Muscle of leg (tissue), 11 donors: Measurements from ENCODE around the gene FBXL17. TPM values are rescaled to one million over a fixed set of nuclear protein-coding genes. Genes with fewer than 3 reads are reported as not detected.
A peak's percentile ranks its signal among the peaks of the same experiment; 100 is the strongest.

Source experiments
- DNase-seq: peaks from one replicate; pipeline ENCODE4 v3.0.0; 2013
- H3K27ac ChIP-seq: one replicate; pipeline ENCODE4 v1.5.1; 2013; ENCODE audit warnings: mild to moderate bottlenecking, low read length, control low read depth
- H3K27me3 ChIP-seq: one replicate; pipeline ENCODE4 v1.6.1; 2013; ENCODE audit warnings: low read length; ENCODE audit not compliant: control insufficient read depth, insufficient read depth
- H3K36me3 ChIP-seq: one replicate; pipeline ENCODE4 v1.6.1; 2013; ENCODE audit warnings: low read length; ENCODE audit not compliant: control insufficient read depth, insufficient read depth
- H3K4me1 ChIP-seq: one replicate; pipeline ENCODE4 v1.6.1; 2013; ENCODE audit warnings: low read length; ENCODE audit not compliant: control insufficient read depth, insufficient read depth
- H3K4me3 ChIP-seq: one replicate; pipeline ENCODE4 v1.5.1; 2013; ENCODE audit warnings: low read length, control low read depth
- H3K9me3 ChIP-seq: replicated peaks from 2 replicates; pipeline ENCODE4 v1.6.1; 2013; ENCODE audit warnings: low read depth, low read length; ENCODE audit not compliant: control insufficient read depth
- WGBS: methylation state at CpG from one replicate; pipeline ENCODE4 v1.1.5; 2013; ENCODE audit warnings: missing lambda C conversion rate; ENCODE audit not compliant: insufficient coverage; 5-methylcytosine and 5-hydroxymethylcytosine counted together
- polyA plus RNA-seq, 8 donors: library from polyadenylated mRNA; unstranded; fragments of 120-200 nt; gene quantifications; one replicate each; pipeline versions ENCODE4 v1.2.1 to v1.2.3, GENCODE V29; 2013; ENCODE audit warnings: inconsistent platforms in 1 of 8, low replicate concordance in 1 of 8; ENCODE audit not compliant: insufficient read length in 8 of 8, insufficient read depth in 1 of 8
- total RNA-seq: library from RNA; stranded (reverse); fragments of 120-200 nt; gene quantifications from one replicate; pipeline ENCODE4 v1.2.4, GENCODE V29; 2013

The FBXL17 gene
- total and polyA plus RNA-seq, 9 donors: 14.6 to 23.7 (median 19.4) TPM

GRCh38 chr5:108324886-108325285, 57.0 kb downstream of the FBXL17 start:
- DNase-seq: no peak
- no CpG with 5 or more reads among the region's 4 CpGs for WGBS

GRCh38 chr5:108321341-108321740, 60.6 kb downstream of the FBXL17 start:
- Histone ChIP-seq H3K4me1 (no peaks in the 10 kb centered on the region), H3K27ac (no peak overlapping the region), H3K9me3 (no peaks in the 10 kb centered on the region), H3K36me3 (no peaks in the 10 kb centered on the region), H3K27me3 (no peaks in the 10 kb centered on the region), H3K4me3 (no peak overlapping the region)
- WGBS: no CpG with 5 or more reads among the region's 1 CpG
- no peak for DNase-seq

More at GRCh38 chr5:108324886-108325285, 57.0 kb downstream of the FBXL17 start:
- H3K9me3 ChIP-seq: no peaks in the 10 kb centered on the region
- no peaks in the 10 kb centered on the region for H3K27me3 ChIP-seq
- no peak overlapping the region for H3K27ac ChIP-seq
- no peaks in the 10 kb centered on the region for H3K4me1 ChIP-seq
- no peaks in the 10 kb centered on the region for H3K36me3 ChIP-seq
- no peak overlapping the region for H3K4me3 ChIP-seq

GRCh38 chr5:108320231-108320630, 61.7 kb downstream of the FBXL17 start:
- DNase-seq: peak; percentile 46
- Histone ChIP-seq H3K4me3 (no peak overlapping the region), H3K36me3 (no peaks in the 10 kb centered on the region), H3K4me1 (no peaks in the 10 kb centered on the region), H3K9me3 (no peaks in the 10 kb centered on the region), H3K27ac (no peak overlapping the region), H3K27me3 (no peaks in the 10 kb centered on the region)

- H3K27me3 ChIP-seq: no peaks in the 10 kb centered on the region
- H3K36me3 ChIP-seq: no peaks in the 10 kb centered on the region
- H3K27ac ChIP-seq: no peak overlapping the region
- no peaks in the 10 kb centered on the region for H3K4me1 ChIP-seq
- no peak overlapping the region for H3K4me3 ChIP-seq
- no peak for DNase-seq
- no peaks in the 10 kb centered on the region for H3K9me3 ChIP-seq
Observed at GRCh38 chr5:108315829-108316228, 66.1 kb downstream of the FBXL17 start.

GRCh38 chr5:108312258-108312657, 69.6 kb downstream of the FBXL17 start:
- peak; percentile 27 for DNase-seq
- H3K27me3 ChIP-seq: no peaks in the 10 kb centered on the region
- no peak overlapping the region for H3K27ac ChIP-seq
- H3K9me3 ChIP-seq: no peaks in the 10 kb centered on the region
- H3K4me1 ChIP-seq: no peaks in the 10 kb centered on the region
- no peak overlapping the region for H3K4me3 ChIP-seq
- no CpG with 5 or more reads among the region's 1 CpG for WGBS
- no peaks in the 10 kb centered on the region for H3K36me3 ChIP-seq

GRCh38 chr5:108311682-108312081, 70.2 kb downstream of the FBXL17 start:
- no peak for DNase-seq
- Histone ChIP-seq H3K36me3 (no peaks in the 10 kb centered on the region), H3K27ac (no peak overlapping the region), H3K4me3 (no peak overlapping the region), H3K4me1 (no peaks in the 10 kb centered on the region), H3K9me3 (no peaks in the 10 kb centered on the region), H3K27me3 (no peaks in the 10 kb centered on the region)
- 80% methylated on average over 1 of the region's 3 CpGs for WGBS

- no peaks in the 10 kb centered on the region for H3K9me3 ChIP-seq
- no CpG with 5 or more reads among the region's 2 CpGs for WGBS
- no peak for DNase-seq
- no peak overlapping the region for H3K4me3 ChIP-seq
- H3K4me1 ChIP-seq: no peaks in the 10 kb centered on the region
- H3K36me3 ChIP-seq: no peaks in the 10 kb centered on the region
- no peaks in the 10 kb centered on the region for H3K27me3 ChIP-seq
- H3K27ac ChIP-seq: no peak overlapping the region
Observed at GRCh38 chr5:108303611-108304010, 78.3 kb downstream of the FBXL17 start.

GRCh38 chr5:108303086-108303485, 78.8 kb downstream of the FBXL17 start:
- no peak for DNase-seq
- no CpG with 5 or more reads among the region's 1 CpG for WGBS
- H3K36me3 ChIP-seq: no peaks in the 10 kb centered on the region
- H3K27me3 ChIP-seq: no peaks in the 10 kb centered on the region
- no peak overlapping the region for H3K4me3 ChIP-seq
- no peaks in the 10 kb centered on the region for H3K4me1 ChIP-seq
- no peak overlapping the region for H3K27ac ChIP-seq
- no peaks in the 10 kb centered on the region for H3K9me3 ChIP-seq

GRCh38 chr5:108297042-108297601, 84.8 kb downstream of the FBXL17 start:
- H3K27ac ChIP-seq: no peak overlapping the region
- no peaks in the 10 kb centered on the region for H3K27me3 ChIP-seq
- no peaks in the 10 kb centered on the region for H3K9me3 ChIP-seq
- no peaks in the 10 kb centered on the region for H3K36me3 ChIP-seq
- H3K4me1 ChIP-seq: no peaks in the 10 kb centered on the region
- H3K4me3 ChIP-seq: no peak overlapping the region
- no peak for DNase-seq

GRCh38 chr5:108295578-108296368, 86.1 kb downstream of the FBXL17 start:
- no peaks in the 10 kb centered on the region for H3K36me3 ChIP-seq
- no peak overlapping the region for H3K27ac ChIP-seq
- H3K27me3 ChIP-seq: no peaks in the 10 kb centered on the region
- DNase-seq: no peak
- no CpG with 5 or more reads among the region's 2 CpGs for WGBS
- no peaks in the 10 kb centered on the region for H3K4me1 ChIP-seq
- H3K4me3 ChIP-seq: no peak overlapping the region
- no peaks in the 10 kb centered on the region for H3K9me3 ChIP-seq
